RWPE1 (cell line): ENCODE results near the gene AMBRA1.

Experiments used
- CTCF ChIA-PET: fragments of 350-600 bp; sonication (Branson Sonifier 250); formaldehyde crosslinking; extraction: SDS; loops from one replicate; lab custom pipeline; 2021; lab: Yijun Ruan, JAX
- POLR2A ChIA-PET: fragments of 400-600 bp; formaldehyde crosslinking; extraction: SDS; loops from one replicate; lab custom pipeline; 2020; ENCODE audit warnings: antibody characterized with exemption; ENCODE audit not compliant: low non-redundant PET; lab: Yijun Ruan, JAX
- DNase-seq: peaks from one replicate; pipeline ENCODE4 v3.0.0; 2012; ENCODE audit warnings: low spot score
- H3K27ac ChIP-seq: fragments of 450-650 bp; 2 replicates; pipeline ENCODE4 v1.5.1; 2017
- TF ChIP-seq, protein P1 (sequence below): fragments of 450-650 bp; conservative IDR thresholded peaks from 2 replicates; pipeline ENCODE4 v1.5.1; 2017; ENCODE audit warnings: low read depth, mild to moderate bottlenecking

Gene AMBRA1

DNA sequence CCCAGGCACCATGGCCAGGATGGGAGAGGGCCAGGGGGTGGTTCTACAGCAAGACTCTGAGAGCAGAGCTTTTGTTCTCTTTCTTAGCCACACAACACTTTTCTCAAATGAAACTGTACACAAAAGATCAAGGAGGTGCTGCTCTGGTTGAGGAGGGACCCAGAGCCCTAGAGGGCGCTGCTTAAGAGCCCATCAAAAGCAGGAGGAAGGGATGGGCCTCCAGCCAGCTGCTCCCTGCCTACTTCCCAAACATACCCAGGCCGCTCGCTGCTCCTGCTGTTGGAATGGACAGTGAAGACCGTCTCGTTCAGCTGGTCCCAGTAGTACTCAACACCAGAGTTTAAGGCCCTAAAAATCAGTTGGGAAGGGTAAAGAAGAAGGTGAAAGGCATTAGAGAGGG is 183.8 kb downstream of the AMBRA1 start:
- POLR2A ChIA-PET: no interaction called here
- TF ChIP-seq, protein P1, sequence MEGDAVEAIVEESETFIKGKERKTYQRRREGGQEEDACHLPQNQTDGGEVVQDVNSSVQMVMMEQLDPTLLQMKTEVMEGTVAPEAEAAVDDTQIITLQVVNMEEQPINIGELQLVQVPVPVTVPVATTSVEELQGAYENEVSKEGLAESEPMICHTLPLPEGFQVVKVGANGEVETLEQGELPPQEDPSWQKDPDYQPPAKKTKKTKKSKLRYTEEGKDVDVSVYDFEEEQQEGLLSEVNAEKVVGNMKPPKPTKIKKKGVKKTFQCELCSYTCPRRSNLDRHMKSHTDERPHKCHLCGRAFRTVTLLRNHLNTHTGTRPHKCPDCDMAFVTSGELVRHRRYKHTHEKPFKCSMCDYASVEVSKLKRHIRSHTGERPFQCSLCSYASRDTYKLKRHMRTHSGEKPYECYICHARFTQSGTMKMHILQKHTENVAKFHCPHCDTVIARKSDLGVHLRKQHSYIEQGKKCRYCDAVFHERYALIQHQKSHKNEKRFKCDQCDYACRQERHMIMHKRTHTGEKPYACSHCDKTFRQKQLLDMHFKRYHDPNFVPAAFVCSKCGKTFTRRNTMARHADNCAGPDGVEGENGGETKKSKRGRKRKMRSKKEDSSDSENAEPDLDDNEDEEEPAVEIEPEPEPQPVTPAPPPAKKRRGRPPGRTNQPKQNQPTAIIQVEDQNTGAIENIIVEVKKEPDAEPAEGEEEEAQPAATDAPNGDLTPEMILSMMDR: no peak
- H3K27ac ChIP-seq: peak overlapping the region; percentile 46; the same call in 1 of the 2 replicates
- no peak for DNase-seq
- CTCF ChIA-PET: interaction anchor here (0.7 to 1.1 kb wide), 2 partner anchors 119 to 1304 kb away, joined by 3 to 5 read pairs; no protein-coding TSS in a partner anchor

DNA sequence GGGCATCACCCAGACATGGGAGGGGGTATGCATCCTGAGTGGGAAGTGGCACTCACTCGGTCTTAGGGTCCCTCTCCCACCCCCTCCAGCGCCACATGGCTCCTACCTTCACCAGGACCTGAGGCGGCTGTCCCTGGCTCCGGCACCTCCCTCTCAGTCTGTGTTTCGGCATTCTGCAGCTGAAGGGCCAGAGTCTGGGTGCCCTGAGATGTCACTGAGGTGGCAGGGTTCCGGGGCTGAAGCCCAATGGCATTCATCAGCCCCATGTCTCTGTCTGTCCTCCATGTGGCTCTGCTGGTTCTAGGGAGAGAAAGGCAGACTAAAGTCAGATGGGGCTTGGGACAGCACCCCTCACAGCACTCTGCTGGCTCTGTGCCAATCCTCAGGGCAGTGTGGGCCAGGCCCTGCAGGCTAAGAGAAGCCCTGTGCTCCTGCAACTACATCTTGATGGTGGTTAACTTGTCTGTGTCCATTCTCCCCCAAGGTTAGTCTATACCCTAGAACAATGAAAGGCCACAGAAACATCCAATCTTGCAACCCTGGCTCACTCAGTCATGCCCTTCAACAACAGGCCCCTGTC is 185.3 kb downstream of the AMBRA1 start:
- CTCF ChIA-PET: interaction anchor here (0.6 to 1.2 kb wide), 4 partner anchors 16 to 620 kb away, joined by 4 to 6 read pairs (median 5); no protein-coding TSS in a partner anchor
- POLR2A ChIA-PET: no interaction called here
- TF ChIP-seq, protein P1: no peak

DNA sequence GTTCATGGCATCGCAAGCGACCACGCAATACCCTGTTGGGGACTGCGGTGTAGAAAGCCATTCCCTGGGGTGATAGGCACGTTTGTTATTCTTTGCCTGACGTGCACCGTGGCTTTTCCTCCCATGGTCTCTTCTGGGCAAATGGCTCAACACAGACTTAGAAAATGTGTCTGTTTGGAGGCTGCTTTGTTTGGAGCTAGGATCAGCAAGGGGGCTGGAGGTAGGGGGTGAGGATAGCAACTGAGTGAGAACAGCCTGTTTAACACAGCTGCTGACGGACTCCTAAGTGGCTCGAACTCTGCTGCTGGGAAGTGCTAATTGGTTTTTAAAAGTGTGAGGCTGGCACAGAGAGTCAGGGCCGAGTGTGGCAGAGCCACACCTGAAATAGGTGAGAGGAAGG is 186.2 kb downstream of the AMBRA1 start:
- DNase-seq: no peak
- ChIA-PET CTCF (interaction anchor here (1.2 kb wide), 1 partner anchor 15 kb away, joined by 6 read pairs; no protein-coding TSS in a partner anchor), POLR2A (no interaction called here)
- no peak overlapping the region for H3K27ac ChIP-seq
- TF ChIP-seq, protein P1: no peak

More for the DNA sequence above, 185.3 kb downstream of the AMBRA1 start:
- no peak overlapping the region for H3K27ac ChIP-seq
- no peak for DNase-seq

DNA sequence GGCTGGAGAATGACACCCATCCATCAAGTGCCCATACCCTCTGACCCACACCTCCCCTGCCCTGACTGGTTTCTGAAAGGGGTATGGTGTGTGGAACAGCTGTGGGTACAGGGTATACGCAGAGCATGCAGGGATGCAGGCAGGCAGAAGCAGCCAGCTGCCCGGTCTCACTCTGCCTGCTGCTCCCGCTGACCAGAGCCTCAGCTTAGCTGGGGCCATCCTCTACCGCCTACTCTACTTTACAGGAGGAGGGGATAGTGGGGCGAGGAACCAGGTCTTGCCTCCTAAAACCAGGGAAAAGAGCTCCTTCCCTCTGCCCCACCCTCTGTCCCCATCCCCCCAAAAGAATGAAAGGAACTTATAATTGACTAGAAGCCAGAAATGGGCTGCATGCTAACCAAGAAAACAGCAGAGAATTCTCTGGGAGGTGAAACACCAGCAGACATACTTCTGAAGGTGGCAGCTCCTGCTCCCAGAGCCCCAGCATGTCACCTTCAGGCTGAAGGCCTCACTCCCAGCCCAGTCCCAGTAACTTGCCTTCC is 189.3 kb downstream of the AMBRA1 start:
- ChIA-PET CTCF (interaction anchor here (0.7 kb wide), 1 partner anchor 45 kb away, joined by 3 read pairs; no protein-coding TSS in a partner anchor), POLR2A (no interaction called here)
- TF ChIP-seq, protein P1: no peak
- peak overlapping the region; percentile 36 for H3K27ac ChIP-seq
- DNase-seq: no peak

DNA sequence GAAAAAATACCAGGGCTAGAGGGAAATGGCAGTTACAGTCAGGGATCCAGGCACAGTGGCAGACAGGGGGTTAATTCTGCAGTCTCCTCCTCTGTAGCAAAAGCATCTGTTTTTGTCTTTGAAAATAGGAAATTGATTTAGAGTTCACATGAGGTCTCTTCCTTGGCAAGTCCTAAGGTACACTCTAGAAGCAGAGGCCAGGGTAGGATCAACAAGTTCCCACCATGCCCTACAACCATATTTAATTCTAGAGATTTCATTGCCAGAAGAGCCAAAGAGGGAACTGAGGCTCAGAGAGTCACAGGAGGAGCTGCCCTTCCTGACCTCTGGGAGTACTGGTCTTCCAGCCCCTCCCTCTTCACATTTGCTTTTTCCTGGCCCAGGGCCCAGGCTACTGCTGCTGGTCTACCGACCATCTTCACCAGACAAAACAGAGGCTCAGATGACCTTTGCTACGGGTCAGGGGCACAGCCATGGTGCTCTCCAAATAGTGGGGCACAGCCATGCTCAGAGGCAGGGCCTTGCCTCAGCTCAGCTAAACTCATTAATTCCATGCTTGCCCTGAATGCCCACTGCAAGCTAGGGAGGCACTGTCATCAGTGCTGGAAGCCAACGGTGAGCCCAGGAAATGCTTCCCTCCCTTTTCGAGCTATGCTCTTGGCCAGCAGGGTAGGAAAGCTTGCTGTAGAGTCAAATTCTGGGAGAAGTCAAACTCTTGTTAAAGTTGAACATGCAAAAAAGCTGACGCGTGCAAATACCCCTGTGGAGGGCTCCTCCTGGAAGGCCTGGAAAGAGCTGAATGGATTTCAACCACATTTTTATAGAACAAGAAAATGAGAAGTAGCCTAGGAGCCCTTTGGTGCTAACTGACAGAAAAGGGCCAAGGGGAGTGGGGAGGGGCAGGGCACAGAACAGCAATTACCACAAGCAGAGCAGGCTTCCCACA is 190.6 kb downstream of the AMBRA1 start:
- ChIA-PET CTCF (no interaction called here), POLR2A (no interaction called here)
- TF ChIP-seq, protein P1: no peak
- no peak for DNase-seq
- no peak overlapping the region for H3K27ac ChIP-seq

DNA sequence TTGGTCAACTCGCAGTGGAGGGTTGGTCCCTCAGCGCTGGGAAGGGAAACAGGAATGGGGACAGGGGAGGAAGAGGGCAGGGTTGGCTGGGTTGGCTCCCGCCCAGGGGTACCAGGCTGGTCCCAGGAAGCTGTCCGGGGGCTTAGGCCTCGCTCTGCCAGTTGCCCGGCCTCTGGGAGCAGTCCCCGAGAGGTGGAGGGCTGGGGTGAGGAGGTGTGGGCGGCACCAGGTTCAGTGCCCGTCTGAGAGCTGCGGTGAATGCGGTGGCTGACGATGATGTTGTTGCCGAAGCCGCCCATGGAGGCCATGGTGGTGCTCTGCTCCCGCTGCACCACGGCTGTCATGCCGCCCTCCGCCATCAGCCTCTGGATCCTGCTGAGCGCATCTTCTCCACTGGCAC is 196.3 kb downstream of the AMBRA1 start:
- POLR2A ChIA-PET: no interaction called here
- CTCF ChIA-PET: interaction anchor here (0.5 kb wide), 1 partner anchor 141 kb away, joined by 3 read pairs; no protein-coding TSS in a partner anchor
- no peak overlapping the region for H3K27ac ChIP-seq
- no peak for DNase-seq
- TF ChIP-seq, protein P1: no peak
